ENCODE measurements around the gene COX6A2.

The COX6A2 gene

DNA sequence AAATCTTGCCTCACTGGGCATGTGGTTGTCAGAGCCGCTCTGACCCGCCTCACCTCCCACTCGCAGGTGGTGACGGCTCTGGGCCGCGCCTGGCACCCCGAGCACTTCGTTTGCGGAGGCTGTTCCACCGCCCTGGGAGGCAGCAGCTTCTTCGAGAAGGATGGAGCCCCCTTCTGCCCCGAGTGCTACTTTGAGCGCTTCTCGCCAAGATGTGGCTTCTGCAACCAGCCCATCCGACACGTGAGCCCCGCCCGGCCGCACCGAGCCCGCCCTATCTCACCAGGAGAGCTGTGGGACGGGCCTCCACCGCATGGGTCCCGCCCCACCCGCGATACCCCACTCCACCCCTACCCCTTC is 47.8 kb upstream of the COX6A2 start:
- Histone ChIP-seq H2BK120ac (ENCODE audit: low read depth, low read length) (no peak overlapping the region), H3K14ac (ENCODE audit: low read length in 2 of 2) (no peak overlapping the region), H2BK5ac (ENCODE audit: low read depth, low read length, poor library complexity, severe bottlenecking) (no peak overlapping the region), H4K91ac (ENCODE audit: low read length) (no peak overlapping the region), H3K79me1 (replicated peaks; ENCODE audit: low read length, poor library complexity, severe bottlenecking) (peaks cover 19% of the 10 kb centered on the region), H3K4ac (ENCODE audit: low read depth in 1 of 2, low read length in 2 of 2) (peak overlapping the region in 1 of 2 experiments; percentile 8), H3K27me3 (ENCODE audit: control insufficient read depth in 1 of 2, insufficient read depth in 1 of 2, low read length in 2 of 2) (no peaks in the 10 kb centered on the region), H3K23ac (ENCODE audit: low read length in 2 of 2) (no peak overlapping the region), H3K9ac (ENCODE audit: low read length) (no peak overlapping the region), H3K4me1 (ENCODE audit: control insufficient read depth, insufficient read depth, low read depth, low read length) (peaks cover 28% of the 10 kb centered on the region), H3K4me3 (ENCODE audit: insufficient read depth in 1 of 2, low read depth in 1 of 2, low read length in 2 of 2) (no peak overlapping the region), H3K27ac (ENCODE audit: low read length, poor library complexity, severe bottlenecking) (no peak overlapping the region), H2AFZ (ENCODE audit: low read depth, low read length) (no peak overlapping the region), H2BK15ac (ENCODE audit: low read depth, poor library complexity, severe bottlenecking) (no peak overlapping the region), H4K8ac (ENCODE audit: low read length) (no peak overlapping the region), H3K18ac (ENCODE audit: low read depth in 1 of 2, low read length in 2 of 2) (peak overlapping the region in 1 of 2 experiments; percentile 38), H3K4me2 (ENCODE audit: low read length, poor library complexity, severe bottlenecking) (no peak overlapping the region), H3K36me3 (ENCODE audit: control insufficient read depth in 1 of 2, insufficient read depth in 2 of 2, low read depth in 1 of 2, low read length in 2 of 2) (peaks cover 51 to 59% of the 10 kb centered on the region in 2 experiments), H2AK5ac (ENCODE audit: low read length, severe bottlenecking) (no peak overlapping the region), H3K9me3 (ENCODE audit: control insufficient read depth, low read length) (no peaks in the 10 kb centered on the region), H2BK12ac (ENCODE audit: low read length in 2 of 2) (no peak overlapping the region)
- DNase-seq, result no peak
- 65% methylated on average over 26 of the region's 26 CpGs for WGBS

DNA sequence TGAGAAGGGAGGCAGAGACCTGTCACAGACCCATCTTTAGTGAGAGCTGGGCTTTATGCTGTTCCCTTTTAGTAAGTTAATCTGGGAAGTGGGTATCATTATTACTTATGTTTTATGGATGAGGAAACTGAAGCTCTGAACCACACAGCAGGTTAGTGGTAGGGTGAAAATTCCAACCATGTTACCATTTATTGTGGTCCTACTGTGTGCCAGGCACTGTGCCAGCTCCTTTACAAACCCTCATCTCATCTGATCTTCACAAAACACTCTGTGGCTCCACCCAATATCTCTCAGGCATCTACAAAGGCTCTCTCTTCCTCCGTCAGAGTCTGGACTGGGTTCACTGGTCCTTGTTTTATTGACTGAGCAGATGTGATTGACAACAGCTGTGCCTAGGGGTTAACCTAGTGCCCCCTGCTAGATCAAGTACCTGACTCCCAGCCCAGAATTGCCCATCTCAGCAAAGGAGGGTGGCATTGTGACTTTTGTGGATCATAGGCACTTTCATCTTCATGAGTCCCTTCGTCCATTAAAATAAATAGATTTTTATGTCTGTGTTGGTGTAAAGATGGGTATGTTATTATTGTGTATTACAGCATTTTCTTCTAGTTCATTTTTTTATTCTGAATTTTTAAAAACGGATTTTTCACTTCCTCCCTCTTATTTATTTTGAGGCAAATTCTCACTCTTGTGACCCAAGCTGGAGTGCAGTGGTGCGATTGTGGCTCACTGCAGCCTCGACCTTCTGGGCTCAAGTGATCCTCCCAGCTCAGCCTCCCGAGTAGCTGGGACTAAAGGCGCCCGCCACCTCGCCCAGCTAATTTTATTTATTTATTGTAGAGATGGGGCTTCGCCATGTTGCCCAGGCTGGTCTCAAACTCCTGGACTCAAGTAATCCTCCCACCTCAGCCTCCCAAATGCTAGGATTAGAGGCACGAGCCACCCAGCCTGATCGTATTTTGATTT is 46.9 kb upstream of the COX6A2 start:
- peaks cover 19% of the 10 kb centered on the region for H3K79me1 ChIP-seq (replicated peaks; ENCODE audit: low read length, poor library complexity, severe bottlenecking)
- H3K14ac ChIP-seq (ENCODE audit: low read length in 2 of 2), result no peak overlapping the region
- no peak overlapping the region for H2BK12ac ChIP-seq (ENCODE audit: low read length in 2 of 2)
- H3K4me2 ChIP-seq (ENCODE audit: low read length, poor library complexity, severe bottlenecking), result no peak overlapping the region
- no peak overlapping the region for H4K8ac ChIP-seq (ENCODE audit: low read length)
- no peak overlapping the region for H3K23ac ChIP-seq (ENCODE audit: low read length in 2 of 2)
- H3K4ac ChIP-seq (ENCODE audit: low read depth in 1 of 2, low read length in 2 of 2), result no peak overlapping the region
- no peak for DNase-seq
- H2BK120ac ChIP-seq (ENCODE audit: low read depth, low read length), result no peak overlapping the region
- no peak overlapping the region for H3K18ac ChIP-seq (ENCODE audit: low read depth in 1 of 2, low read length in 2 of 2)
- no peak overlapping the region for H3K4me3 ChIP-seq (ENCODE audit: insufficient read depth in 1 of 2, low read depth in 1 of 2, low read length in 2 of 2)
- no peaks in the 10 kb centered on the region for H3K27me3 ChIP-seq (ENCODE audit: control insufficient read depth in 1 of 2, insufficient read depth in 1 of 2, low read length in 2 of 2)
- H3K9ac ChIP-seq (ENCODE audit: low read length), result peak overlapping the region; percentile 37
- peaks cover 51 to 59% of the 10 kb centered on the region in 2 experiments for H3K36me3 ChIP-seq (ENCODE audit: control insufficient read depth in 1 of 2, insufficient read depth in 2 of 2, low read depth in 1 of 2, low read length in 2 of 2)
- peaks cover 30% of the 10 kb centered on the region for H3K4me1 ChIP-seq (ENCODE audit: control insufficient read depth, insufficient read depth, low read depth, low read length)
- H4K91ac ChIP-seq (ENCODE audit: low read length), result no peak overlapping the region
- H3K27ac ChIP-seq (ENCODE audit: low read length, poor library complexity, severe bottlenecking), result no peak overlapping the region
- no peak overlapping the region for H2AK5ac ChIP-seq (ENCODE audit: low read length, severe bottlenecking)
- no peak overlapping the region for H2BK15ac ChIP-seq (ENCODE audit: low read depth, poor library complexity, severe bottlenecking)
- H2AFZ ChIP-seq (ENCODE audit: low read depth, low read length), result no peak overlapping the region
- 96% methylated on average over 9 of the region's 12 CpGs for WGBS
- H2BK5ac ChIP-seq (ENCODE audit: low read depth, low read length, poor library complexity, severe bottlenecking), result no peak overlapping the region
- H3K9me3 ChIP-seq (ENCODE audit: control insufficient read depth, low read length), result no peaks in the 10 kb centered on the region

DNA sequence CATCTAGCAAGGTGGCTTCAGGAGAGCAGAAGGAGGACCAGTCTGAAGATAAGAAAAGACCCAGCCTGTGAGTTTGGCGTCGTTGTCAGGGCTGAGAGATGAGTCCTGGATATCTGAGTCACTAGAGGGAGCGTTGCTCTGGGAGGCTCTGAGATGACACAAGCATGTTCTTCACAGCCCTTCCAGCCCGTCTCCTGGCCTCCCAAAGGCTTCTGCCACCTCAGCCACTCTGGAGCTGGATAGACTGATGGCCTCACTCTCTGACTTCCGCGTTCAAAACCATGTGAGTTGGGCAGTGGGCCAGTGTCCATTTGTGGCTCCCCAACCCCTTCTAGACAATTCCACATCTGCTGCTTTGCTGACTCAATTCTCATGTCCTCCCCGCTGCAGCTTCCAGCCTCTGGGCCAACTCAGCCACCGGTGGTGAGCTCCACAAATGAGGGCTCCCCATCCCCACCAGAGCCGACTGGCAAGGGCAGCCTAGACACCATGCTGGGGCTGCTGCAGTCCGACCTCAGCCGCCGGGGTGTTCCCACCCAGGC is 46.1 kb upstream of the COX6A2 start:
- WGBS, result 81% methylated on average over 12 of the region's 12 CpGs
- no peak overlapping the region for H3K14ac ChIP-seq (ENCODE audit: low read length in 2 of 2)
- no peak overlapping the region for H2BK120ac ChIP-seq (ENCODE audit: low read depth, low read length)
- H3K4ac ChIP-seq (ENCODE audit: low read depth in 1 of 2, low read length in 2 of 2), result no peak overlapping the region
- no peak overlapping the region for H3K27ac ChIP-seq (ENCODE audit: low read length, poor library complexity, severe bottlenecking)
- peaks cover 49 to 56% of the 10 kb centered on the region in 2 experiments for H3K36me3 ChIP-seq (ENCODE audit: control insufficient read depth in 1 of 2, insufficient read depth in 2 of 2, low read depth in 1 of 2, low read length in 2 of 2)
- no peak overlapping the region for H2BK5ac ChIP-seq (ENCODE audit: low read depth, low read length, poor library complexity, severe bottlenecking)
- no peak overlapping the region for H2BK12ac ChIP-seq (ENCODE audit: low read length in 2 of 2)
- H3K9ac ChIP-seq (ENCODE audit: low read length), result peak overlapping the region; percentile 37
- H3K18ac ChIP-seq (ENCODE audit: low read depth in 1 of 2, low read length in 2 of 2), result no peak overlapping the region
- no peak overlapping the region for H4K91ac ChIP-seq (ENCODE audit: low read length)
- H2AFZ ChIP-seq (ENCODE audit: low read depth, low read length), result no peak overlapping the region
- no peaks in the 10 kb centered on the region for H3K27me3 ChIP-seq (ENCODE audit: control insufficient read depth in 1 of 2, insufficient read depth in 1 of 2, low read length in 2 of 2)
- H2AK5ac ChIP-seq (ENCODE audit: low read length, severe bottlenecking), result no peak overlapping the region
- no peak overlapping the region for H4K8ac ChIP-seq (ENCODE audit: low read length)
- no peak overlapping the region for H2BK15ac ChIP-seq (ENCODE audit: low read depth, poor library complexity, severe bottlenecking)
- peak; percentile 76 for DNase-seq
- no peak overlapping the region for H3K4me3 ChIP-seq (ENCODE audit: insufficient read depth in 1 of 2, low read depth in 1 of 2, low read length in 2 of 2)
- no peak overlapping the region for H3K4me2 ChIP-seq (ENCODE audit: low read length, poor library complexity, severe bottlenecking)
- H3K23ac ChIP-seq (ENCODE audit: low read length in 2 of 2), result no peak overlapping the region
- H3K79me1 ChIP-seq (replicated peaks; ENCODE audit: low read length, poor library complexity, severe bottlenecking), result peaks cover 19% of the 10 kb centered on the region
- H3K9me3 ChIP-seq (ENCODE audit: control insufficient read depth, low read length), result no peaks in the 10 kb centered on the region
- H3K4me1 ChIP-seq (ENCODE audit: control insufficient read depth, insufficient read depth, low read depth, low read length), result peaks cover 28% of the 10 kb centered on the region

DNA sequence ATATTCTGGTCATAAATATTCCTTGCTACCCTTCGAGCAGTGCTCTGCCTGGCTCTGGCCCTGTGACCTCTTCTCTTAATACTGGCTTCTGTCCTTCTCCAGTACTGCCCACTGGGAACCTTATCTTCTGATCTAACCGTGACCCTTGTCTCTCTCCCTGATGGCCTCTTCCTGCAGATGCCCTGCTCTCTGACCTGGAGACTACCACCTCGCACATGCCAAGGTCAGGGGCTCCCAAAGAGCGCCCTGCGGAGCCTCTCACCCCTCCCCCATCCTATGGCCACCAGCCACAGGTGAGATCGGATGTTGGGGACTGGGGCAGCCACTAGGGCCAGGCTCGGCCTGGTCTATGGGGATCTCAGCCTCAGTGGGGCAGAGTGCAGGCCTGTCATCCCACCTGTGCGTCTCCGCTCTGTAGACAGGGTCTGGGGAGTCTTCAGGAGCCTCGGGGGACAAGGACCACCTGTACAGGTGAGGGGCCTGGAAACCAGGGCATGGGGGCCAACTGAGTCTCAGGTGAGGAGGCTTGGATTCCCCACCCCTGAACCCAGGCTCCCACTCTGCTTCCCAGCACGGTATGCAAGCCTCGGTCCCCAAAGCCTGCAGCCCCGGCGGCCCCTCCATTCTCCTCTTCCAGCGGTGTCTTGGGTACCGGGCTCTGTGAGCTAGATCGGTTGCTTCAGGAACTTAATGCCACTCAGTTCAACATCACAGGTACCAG is 45.3 kb upstream of the COX6A2 start:
- Histone ChIP-seq H2BK5ac (ENCODE audit: low read depth, low read length, poor library complexity, severe bottlenecking) (no peak overlapping the region), H3K79me1 (replicated peaks; ENCODE audit: low read length, poor library complexity, severe bottlenecking) (peaks cover 19% of the 10 kb centered on the region), H3K18ac (ENCODE audit: low read depth in 1 of 2, low read length in 2 of 2) (no peak overlapping the region), H2AK5ac (ENCODE audit: low read length, severe bottlenecking) (no peak overlapping the region), H3K27me3 (ENCODE audit: control insufficient read depth in 1 of 2, insufficient read depth in 1 of 2, low read length in 2 of 2) (no peaks in the 10 kb centered on the region), H2BK15ac (ENCODE audit: low read depth, poor library complexity, severe bottlenecking) (no peak overlapping the region), H3K4me3 (ENCODE audit: insufficient read depth in 1 of 2, low read depth in 1 of 2, low read length in 2 of 2) (peak overlapping the region in 1 of 2 experiments; percentile 85), H3K4ac (ENCODE audit: low read depth in 1 of 2, low read length in 2 of 2) (no peak overlapping the region), H4K91ac (ENCODE audit: low read length) (no peak overlapping the region), H3K4me2 (ENCODE audit: low read length, poor library complexity, severe bottlenecking) (no peak overlapping the region), H2AFZ (ENCODE audit: low read depth, low read length) (no peak overlapping the region), H3K23ac (ENCODE audit: low read length in 2 of 2) (no peak overlapping the region), H4K8ac (ENCODE audit: low read length) (no peak overlapping the region), H3K4me1 (ENCODE audit: control insufficient read depth, insufficient read depth, low read depth, low read length) (peaks cover 28% of the 10 kb centered on the region), H3K9ac (ENCODE audit: low read length) (peak overlapping the region; percentile 19), H3K14ac (ENCODE audit: low read length in 2 of 2) (no peak overlapping the region), H2BK120ac (ENCODE audit: low read depth, low read length) (no peak overlapping the region), H3K36me3 (ENCODE audit: control insufficient read depth in 1 of 2, insufficient read depth in 2 of 2, low read depth in 1 of 2, low read length in 2 of 2) (peaks cover 43 to 51% of the 10 kb centered on the region in 2 experiments), H3K27ac (ENCODE audit: low read length, poor library complexity, severe bottlenecking) (no peak overlapping the region), H2BK12ac (ENCODE audit: low read length in 2 of 2) (no peak overlapping the region), H3K9me3 (ENCODE audit: control insufficient read depth, low read length) (no peaks in the 10 kb centered on the region)
- no peak for DNase-seq
- WGBS, result 91% methylated on average over 17 of the region's 17 CpGs
